ENCODE measurements around the gene ENPP1. TPM values are rescaled to one million over a fixed set of nuclear protein-coding genes. Genes with fewer than 3 reads are reported as not detected.
"Not testable (repeated sequence)": the region's sequence is repeated elsewhere in the genome, so short reads cannot be mapped to it uniquely, and the experiment has no call there.

Gene ENPP1
- total RNA-seq, 4 donors from 2014 or later = 49.7 to 111 (median 62.6) TPM

- no peaks in the 10 kb centered on the region for H3K9me3 ChIP-seq
- no peak for DNase-seq
- TF ChIP-seq CTCF (IDR thresholded peaks at IDR 0.05) (no peak), POLR2A (IDR thresholded peaks at IDR 0.05) (no peak)
- peaks cover 0 to 4% of the 10 kb centered on the region in 2 donors for H3K36me3 ChIP-seq
- intact Hi-C loops (cut with DNase I) = no loop called here
- no peak overlapping the region for H3K27ac ChIP-seq
- no peak overlapping the region for H3K4me3 ChIP-seq (replicated peaks in 1 of 3)
- H3K4me1 ChIP-seq = no peaks in the 10 kb centered on the region
- H3K27me3 ChIP-seq = no peaks in the 10 kb centered on the region
These were observed 44.4 kb downstream of the ENPP1 start for GRCh38 chr6:131852200-131852599.

- no peaks in the 10 kb centered on the region for H3K9me3 ChIP-seq
- intact Hi-C loops (cut with DNase I) = no loop called here
- H3K27me3 ChIP-seq = no peaks in the 10 kb centered on the region
- 91 to 94% methylated on average over 2 of the region's 2 CpGs for WGBS, 2 donors
- no peaks in the 10 kb centered on the region for H3K4me1 ChIP-seq
- H3K4me3 ChIP-seq (replicated peaks in 1 of 3) = no peak overlapping the region
- H3K27ac ChIP-seq = no peak overlapping the region
- TF ChIP-seq POLR2A (IDR thresholded peaks at IDR 0.05) = no peak
- TF ChIP-seq CTCF (IDR thresholded peaks at IDR 0.05) = no peak
- no peak for DNase-seq
- H3K36me3 ChIP-seq = peaks cover 0 to 4% of the 10 kb centered on the region in 2 donors
These were observed 47.0 kb downstream of the ENPP1 start for GRCh38 chr6:131854803-131855202.

GRCh38 chr6:131858765-131859415, 51.1 kb downstream of the ENPP1 start:
- 60 to 70% methylated on average over 2 of the region's 2 CpGs for WGBS, 2 donors
- no peaks in the 10 kb centered on the region for H3K9me3 ChIP-seq
- H3K27me3 ChIP-seq = no peaks in the 10 kb centered on the region
- intact Hi-C loops (cut with DNase I) = no loop called here
- no peak for DNase-seq
- no peaks in the 10 kb centered on the region for H3K36me3 ChIP-seq
- peaks cover 0 to 6% of the 10 kb centered on the region in 2 donors for H3K4me1 ChIP-seq
- H3K27ac ChIP-seq = peak overlapping the region in 2 of 3 donors; percentile 0 to 29
- no peak overlapping the region for H3K4me3 ChIP-seq (replicated peaks in 1 of 3)
- no peak for TF ChIP-seq POLR2A (IDR thresholded peaks at IDR 0.05)
- no peak for TF ChIP-seq CTCF (IDR thresholded peaks at IDR 0.05)

- H3K4me1 ChIP-seq; H3K27me3 ChIP-seq; H3K36me3 ChIP-seq; H3K9me3 ChIP-seq; DNase-seq; intact Hi-C loops (cut with DNase I); H3K4me3 ChIP-seq (replicated peaks in 1 of 3): not testable (repeated sequence)
- H3K27ac ChIP-seq = peak overlapping the region in 1 of 3 donors; percentile 29
- WGBS, 2 donors = 89 to 91% methylated on average over 5 of the region's 5 CpGs
These were observed 51.8 kb downstream of the ENPP1 start for GRCh38 chr6:131859658-131860057.

- Histone ChIP-seq H3K4me1 (peaks cover 0 to 6% of the 10 kb centered on the region in 2 donors), H3K36me3 (no peaks in the 10 kb centered on the region), H3K27me3 (no peaks in the 10 kb centered on the region), H3K4me3 (replicated peaks in 1 of 3) (no peak overlapping the region), H3K9me3 (no peaks in the 10 kb centered on the region), H3K27ac (peak overlapping the region in 1 of 3 donors; percentile 3)
- TF ChIP-seq CTCF (IDR thresholded peaks at IDR 0.05) (no peak), POLR2A (IDR thresholded peaks at IDR 0.05) (no peak)
- intact Hi-C loops (cut with DNase I) = no loop called here
- no peak for DNase-seq
- WGBS, 2 donors = 91 to 93% methylated on average over 1 of the region's 1 CpG
These were observed 53.6 kb downstream of the ENPP1 start for GRCh38 chr6:131861381-131861780.
